Esophagus (tissue), 2 donors: ENCODE measurements around the gene NR2F2. TPM values are rescaled to one million over a fixed set of nuclear protein-coding genes. Genes with fewer than 3 reads are reported as not detected.

Source experiments
- H3K27ac ChIP-seq, 2 donors: one replicate each; pipeline ENCODE4 v1.5.1; 2013; ENCODE audit warnings: low read depth in 2 of 2, mild to moderate bottlenecking in 2 of 2, inconsistent platforms in 1 of 2, low read length in 1 of 2, moderate library complexity in 1 of 2
- H3K27me3 ChIP-seq, 2 donors: one replicate each; pipeline ENCODE4 v1.6.1; 2013; ENCODE audit warnings: low read length in 2 of 2, control low read depth in 1 of 2, mild to moderate bottlenecking in 1 of 2; ENCODE audit not compliant: insufficient read depth in 2 of 2, control insufficient read depth in 1 of 2
- H3K36me3 ChIP-seq, 2 donors: one replicate each; pipeline ENCODE4 v1.6.1; 2013; ENCODE audit warnings: low read length in 1 of 2; ENCODE audit not compliant: control insufficient read depth in 2 of 2, insufficient read depth in 2 of 2
- H3K4me1 ChIP-seq, 2 donors: one replicate each; pipeline ENCODE4 v1.6.1; 2013; ENCODE audit warnings: low read length in 1 of 2; ENCODE audit not compliant: control insufficient read depth in 2 of 2, insufficient read depth in 2 of 2
- H3K4me3 ChIP-seq, 2 donors: one replicate each; pipeline ENCODE4 v1.5.1; 2013; ENCODE audit warnings: low read length in 2 of 2, mild to moderate bottlenecking in 2 of 2, low read depth in 1 of 2, moderate library complexity in 1 of 2
- H3K9me3 ChIP-seq, 2 donors: one replicate each; pipeline ENCODE4 v1.6.1; 2013; ENCODE audit warnings: mild to moderate bottlenecking in 2 of 2, low read depth in 1 of 2, low read length in 1 of 2, moderate library complexity in 1 of 2; ENCODE audit not compliant: control insufficient read depth in 2 of 2, insufficient read depth in 1 of 2
- WGBS, 2 donors: extraction: QIAGEN DNeasy Blood & Tissue Kit; methylation state at CpG; one replicate each; pipeline ENCODE4 v1.1.7; 2013; 5-methylcytosine and 5-hydroxymethylcytosine counted together
- polyA plus RNA-seq, 2 donors: library from polyadenylated mRNA; stranded (reverse); fragments of 200-250 nt; gene quantifications; one replicate each; pipeline ENCODE4 v1.2.3, GENCODE V29; 2013
- donor health status: healthy with polysubstance abuse.
- donor health status: Bipolar disorder and iron deficiency.

Gene NR2F2
- polyA plus RNA-seq, 2 donors, result 5.0 to 9.3 TPM

- Histone ChIP-seq H3K27ac (no peak overlapping the region), H3K36me3 (no peaks in the 10 kb centered on the region), H3K9me3 (no peaks in the 10 kb centered on the region), H3K4me1 (no peaks in the 10 kb centered on the region), H3K4me3 (no peak overlapping the region), H3K27me3 (no peaks in the 10 kb centered on the region)
- 70% methylated on average over 5 of the region's 5 CpGs for WGBS, 2 donors
These were observed 29.7 kb upstream of the NR2F2 start for GRCh38 chr15:96300836-96301235.

DNA sequence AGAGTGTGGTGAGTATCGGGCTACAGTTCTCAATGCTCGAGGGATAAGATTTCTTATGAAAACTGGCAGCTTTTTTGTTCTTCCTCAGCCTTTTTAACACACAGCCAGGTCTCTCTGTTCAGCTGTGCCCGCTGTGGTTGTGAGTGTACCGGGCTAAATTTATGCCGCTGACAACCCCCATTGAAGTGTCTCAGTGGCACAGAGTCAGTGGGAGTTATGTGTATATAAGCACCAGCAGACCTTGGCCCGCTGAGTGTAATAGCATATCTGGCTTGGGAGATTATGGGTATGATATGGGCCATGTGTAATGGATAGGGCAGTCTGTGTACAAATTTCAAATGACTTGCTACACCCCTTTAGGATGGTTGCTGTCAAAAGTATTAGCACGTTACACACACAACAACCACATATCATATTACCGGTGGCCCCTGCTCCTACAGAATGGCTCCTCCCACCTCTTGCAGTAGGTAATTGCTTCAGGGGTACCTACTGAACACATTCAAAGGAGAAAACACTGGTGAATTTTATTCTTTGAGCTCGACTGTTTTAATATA is 26.9 kb upstream of the NR2F2 start:
- WGBS, 2 donors, result 80 to 83% methylated on average over 9 of the region's 9 CpGs
- Histone ChIP-seq H3K36me3 (no peaks in the 10 kb centered on the region), H3K27me3 (no peaks in the 10 kb centered on the region), H3K9me3 (no peaks in the 10 kb centered on the region), H3K4me3 (no peak overlapping the region), H3K4me1 (no peaks in the 10 kb centered on the region), H3K27ac (no peak overlapping the region)

DNA sequence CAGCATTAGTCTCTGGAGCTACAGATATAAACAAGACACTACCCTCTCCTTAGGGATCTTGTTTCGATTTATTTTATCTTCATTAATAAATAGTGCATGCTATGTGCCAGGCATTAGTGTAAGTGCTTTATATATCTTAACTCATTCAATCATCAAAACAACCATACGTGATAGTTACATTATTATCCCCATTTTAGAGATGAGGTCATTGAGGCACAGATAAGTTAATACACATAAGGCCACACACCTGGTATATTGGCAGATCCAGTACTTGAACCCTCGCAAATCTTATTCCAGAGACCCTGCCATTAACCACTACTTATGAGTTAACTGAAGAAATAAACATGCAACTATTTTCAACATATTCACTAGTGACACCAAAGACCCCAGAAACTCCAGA is 25.7 kb upstream of the NR2F2 start:
- Histone ChIP-seq H3K9me3 (no peaks in the 10 kb centered on the region), H3K27me3 (no peaks in the 10 kb centered on the region), H3K4me3 (no peak overlapping the region), H3K4me1 (no peaks in the 10 kb centered on the region), H3K27ac (no peak overlapping the region), H3K36me3 (no peaks in the 10 kb centered on the region)
- WGBS, 2 donors, result 73 to 90% methylated on average over 3 of the region's 3 CpGs

GRCh38 chr15:96306321-96306720 is 24.2 kb upstream of the NR2F2 start:
- Histone ChIP-seq H3K27ac (no peak overlapping the region), H3K9me3 (no peaks in the 10 kb centered on the region), H3K27me3 (no peaks in the 10 kb centered on the region), H3K4me3 (no peak overlapping the region), H3K36me3 (no peaks in the 10 kb centered on the region), H3K4me1 (no peaks in the 10 kb centered on the region)
- 92 to 97% methylated on average over 1 of the region's 1 CpG for WGBS, 2 donors

- Histone ChIP-seq H3K4me1 (no peaks in the 10 kb centered on the region), H3K4me3 (no peak overlapping the region), H3K9me3 (no peaks in the 10 kb centered on the region), H3K27ac (no peak overlapping the region), H3K36me3 (no peaks in the 10 kb centered on the region), H3K27me3 (no peaks in the 10 kb centered on the region)
- 72 to 75% methylated on average over 5 of the region's 5 CpGs for WGBS, 2 donors
These were observed 22.6 kb upstream of the NR2F2 start for GRCh38 chr15:96307856-96308394.

- no peaks in the 10 kb centered on the region for H3K9me3 ChIP-seq
- no peak overlapping the region for H3K27ac ChIP-seq
- no peaks in the 10 kb centered on the region for H3K27me3 ChIP-seq
- no peaks in the 10 kb centered on the region for H3K36me3 ChIP-seq
- WGBS, 2 donors, result 59 to 66% methylated on average over 5 of the region's 5 CpGs
- no peak overlapping the region for H3K4me3 ChIP-seq
- no peaks in the 10 kb centered on the region for H3K4me1 ChIP-seq
These were observed 21.3 kb upstream of the NR2F2 start for GRCh38 chr15:96309143-96309660.

DNA sequence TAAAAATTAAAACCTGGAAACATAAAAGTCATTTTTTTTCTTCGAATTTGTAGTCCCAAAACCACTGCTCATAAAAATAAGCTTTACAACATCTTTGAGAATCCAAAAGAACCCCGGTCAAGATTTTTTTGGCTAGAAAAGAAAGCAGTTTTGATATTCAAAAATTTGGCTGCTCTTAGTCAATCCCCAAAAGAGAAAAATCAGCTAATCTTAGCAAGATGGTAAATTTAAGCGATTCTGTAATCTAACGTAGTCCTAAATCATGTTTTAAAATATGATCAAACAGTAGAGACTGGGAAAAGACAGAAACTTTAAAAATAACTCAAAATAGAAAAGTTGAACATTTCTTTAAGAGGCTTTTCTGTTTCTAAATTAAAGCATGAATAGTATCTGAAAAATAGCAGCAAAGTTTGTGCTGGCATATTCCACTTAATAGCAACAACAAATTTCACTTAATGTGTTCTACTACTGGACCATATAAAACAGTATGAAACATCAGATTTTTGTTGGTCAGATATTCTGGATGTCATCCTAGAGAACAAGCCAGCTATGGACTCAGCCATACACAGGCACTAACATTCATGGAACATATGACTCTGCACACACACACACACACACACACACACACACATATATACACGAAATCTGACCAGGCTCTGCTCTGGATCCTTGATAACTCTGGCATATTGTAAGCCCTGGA is 19.1 kb upstream of the NR2F2 start:
- H3K27me3 ChIP-seq, result peaks cover 0 to 3% of the 10 kb centered on the region in 2 donors
- H3K36me3 ChIP-seq, result no peaks in the 10 kb centered on the region
- no peaks in the 10 kb centered on the region for H3K4me1 ChIP-seq
- H3K27ac ChIP-seq, result no peak overlapping the region
- H3K9me3 ChIP-seq, result no peaks in the 10 kb centered on the region
- WGBS, 2 donors, result 64 to 75% methylated on average over 5 of the region's 5 CpGs
- H3K4me3 ChIP-seq, result no peak overlapping the region

DNA sequence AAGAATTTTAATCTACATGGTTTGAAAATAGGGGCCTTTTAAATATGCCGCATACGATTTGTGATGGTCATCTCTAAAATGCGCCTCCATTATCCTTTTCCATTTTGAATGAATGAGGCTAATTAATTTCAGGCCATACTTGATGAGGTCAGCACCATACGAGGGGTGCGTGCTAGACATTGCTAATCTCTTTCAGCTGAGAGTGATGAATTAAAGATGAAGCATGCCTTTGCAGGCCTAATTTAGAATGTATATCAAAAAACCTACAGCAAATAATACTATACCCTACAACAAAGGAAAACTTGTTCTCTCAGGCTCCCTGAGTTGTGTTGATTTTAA is 18.6 kb upstream of the NR2F2 start:
- H3K9me3 ChIP-seq, result no peaks in the 10 kb centered on the region
- 78 to 82% methylated on average over 5 of the region's 5 CpGs for WGBS, 2 donors
- H3K4me1 ChIP-seq, result no peaks in the 10 kb centered on the region
- no peak overlapping the region for H3K4me3 ChIP-seq
- H3K27ac ChIP-seq, result no peak overlapping the region
- H3K27me3 ChIP-seq, result peaks cover 0 to 5% of the 10 kb centered on the region in 2 donors
- H3K36me3 ChIP-seq, result no peaks in the 10 kb centered on the region

GRCh38 chr15:96312641-96313335 is 17.7 kb upstream of the NR2F2 start:
- 51 to 57% methylated on average over 4 of the region's 4 CpGs for WGBS, 2 donors
- H3K4me1 ChIP-seq, result no peaks in the 10 kb centered on the region
- H3K9me3 ChIP-seq, result no peaks in the 10 kb centered on the region
- no peaks in the 10 kb centered on the region for H3K36me3 ChIP-seq
- no peak overlapping the region for H3K4me3 ChIP-seq
- H3K27ac ChIP-seq, result no peak overlapping the region
- H3K27me3 ChIP-seq, result peaks cover 0 to 5% of the 10 kb centered on the region in 2 donors
